Retinal pigment epithelial cell (primary cell): ENCODE measurements around the gene TUBB4B.
A peak's percentile ranks its signal among the peaks of the same experiment; 100 is the strongest.

ENCODE experiments used
- DNase-seq: peaks from one replicate; pipeline ENCODE4 v3.0.0-alpha.2; 2010; ENCODE audit warnings: low read depth
- H3K4me3 ChIP-seq: 2 replicates; pipeline ENCODE4 v1.5.1; 2011; ENCODE audit warnings: mild to moderate bottlenecking, low read length, control low read depth, moderate library complexity
- CTCF ChIP-seq: conservative IDR thresholded peaks from 2 replicates; pipeline ENCODE4 v1.5.1; 2011; ENCODE audit warnings: low read depth, low read length, control low read depth, inconsistent platforms

TUBB4B gene

GRCh38 chr9:137213160-137214060 is 27.7 kb upstream of the TUBB4B start:
- peak; percentile 28 for TF ChIP-seq CTCF
- no peak for DNase-seq
- no peak overlapping the region for H3K4me3 ChIP-seq

- TF ChIP-seq CTCF, result no peak
- no peak overlapping the region for H3K4me3 ChIP-seq
- no peak for DNase-seq
Observed at GRCh38 chr9:137214620-137215019, 26.5 kb upstream of the TUBB4B start.

GRCh38 chr9:137215196-137215986 is 25.7 kb upstream of the TUBB4B start:
- DNase-seq, result no peak

GRCh38 chr9:137216188-137216965 is 24.7 kb upstream of the TUBB4B start:
- H3K4me3 ChIP-seq, result no peak overlapping the region
- no peak for DNase-seq
- TF ChIP-seq CTCF, result no peak

More at GRCh38 chr9:137215196-137215986, 25.7 kb upstream of the TUBB4B start:
- no peak for TF ChIP-seq CTCF
- H3K4me3 ChIP-seq, result no peak overlapping the region

GRCh38 chr9:137217276-137218211 is 23.5 kb upstream of the TUBB4B start:
- no peak for TF ChIP-seq CTCF
- H3K4me3 ChIP-seq, result no peak overlapping the region

GRCh38 chr9:137218212-137218753 is 22.8 kb upstream of the TUBB4B start:
- H3K4me3 ChIP-seq, result no peak overlapping the region
- no peak for TF ChIP-seq CTCF
- no peak for DNase-seq

More at GRCh38 chr9:137217276-137218211, 23.5 kb upstream of the TUBB4B start:
- no peak for DNase-seq
